Keratinocyte (primary cell): ENCODE measurements around the gene CACNA1C.

Experiments used
- CTCF ChIP-seq, 3 experiments: IDR thresholded peaks in 1 of 3; conservative IDR thresholded peaks in 1 of 3; optimal IDR thresholded peaks in 1 of 3; 2 replicates in 2 of 3; 3 replicates in 1 of 3; pipeline versions ENCODE3 to v1.5.1; 2011; ENCODE audit warnings: low read length in 3 of 3, mild to moderate bottlenecking in 3 of 3, moderate library complexity in 2 of 3, control low read depth in 1 of 3, inconsistent platforms in 1 of 3; ENCODE audit not compliant: insufficient read depth in 2 of 3; ENCODE audit errors: extremely low read depth in 1 of 3
- EZH2 ChIP-seq: IDR thresholded peaks from one replicate; pipeline ENCODE4 v1.6.1; 2012; ENCODE audit warnings: inconsistent platforms, mild to moderate bottlenecking, low read length, moderate library complexity

- TF ChIP-seq CTCF (optimal IDR thresholded peaks at IDR 0.05 in 1 of 3, IDR thresholded peaks at IDR 0.05 in 1 of 3, conservative IDR thresholded peaks at IDR 0.05 in 1 of 3; ENCODE audit: extremely low read depth in 1 of 3, insufficient read depth in 2 of 3, low read length in 3 of 3) (no peak), EZH2 (no peak)
These were observed 354.1 kb downstream of the CACNA1C start for GRCh38 chr12:2406903-2407302.
